MV-4-11 (cell line): Measurements from ENCODE around the gene USP17L26.
"Not testable (repeated sequence)": the region's sequence is repeated elsewhere in the genome, so short reads cannot be mapped to it uniquely, and the experiment has no call there.

Experiments
- DNase-seq: peaks from one replicate; lab custom pipeline; 2025; lab: John Stamatoyannopoulos, UW

Gene USP17L26, protein sequence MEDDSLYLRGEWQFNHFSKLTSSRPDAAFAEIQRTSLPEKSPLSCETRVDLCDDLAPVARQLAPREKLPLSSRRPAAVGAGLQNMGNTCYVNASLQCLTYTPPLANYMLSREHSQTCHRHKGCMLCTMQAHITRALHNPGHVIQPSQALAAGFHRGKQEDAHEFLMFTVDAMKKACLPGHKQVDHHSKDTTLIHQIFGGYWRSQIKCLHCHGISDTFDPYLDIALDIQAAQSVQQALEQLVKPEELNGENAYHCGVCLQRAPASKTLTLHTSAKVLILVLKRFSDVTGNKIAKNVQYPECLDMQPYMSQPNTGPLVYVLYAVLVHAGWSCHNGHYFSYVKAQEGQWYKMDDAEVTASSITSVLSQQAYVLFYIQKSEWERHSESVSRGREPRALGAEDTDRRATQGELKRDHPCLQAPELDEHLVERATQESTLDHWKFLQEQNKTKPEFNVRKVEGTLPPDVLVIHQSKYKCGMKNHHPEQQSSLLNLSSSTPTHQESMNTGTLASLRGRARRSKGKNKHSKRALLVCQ

DNA sequence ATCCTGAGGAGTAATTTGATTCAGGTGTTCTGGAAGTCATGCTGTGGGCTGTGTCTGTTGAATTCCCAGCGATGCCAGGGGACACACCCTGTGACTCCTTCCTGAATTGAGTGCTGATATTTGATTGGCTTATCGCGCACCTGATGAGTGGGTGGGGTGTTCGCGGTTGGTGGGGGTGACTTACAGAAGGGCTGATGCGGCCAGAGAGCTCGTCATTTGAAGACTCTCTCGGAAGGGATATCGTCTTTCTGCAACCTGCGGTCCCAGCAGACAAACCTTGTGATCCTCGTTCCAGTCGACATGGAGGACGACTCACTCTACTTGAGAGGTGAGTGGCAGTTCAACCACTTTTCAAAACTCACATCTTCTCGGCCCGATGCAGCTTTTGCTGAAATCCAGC, at the start of gene USP17L26:
Gene USP17L26, plus strand, starts transcription at position 301 of the 400 bp plus-strand sequence. Its CDS starts 0 bp downstream, at position 301.
- not testable (repeated sequence) for DNase-seq

DNA sequence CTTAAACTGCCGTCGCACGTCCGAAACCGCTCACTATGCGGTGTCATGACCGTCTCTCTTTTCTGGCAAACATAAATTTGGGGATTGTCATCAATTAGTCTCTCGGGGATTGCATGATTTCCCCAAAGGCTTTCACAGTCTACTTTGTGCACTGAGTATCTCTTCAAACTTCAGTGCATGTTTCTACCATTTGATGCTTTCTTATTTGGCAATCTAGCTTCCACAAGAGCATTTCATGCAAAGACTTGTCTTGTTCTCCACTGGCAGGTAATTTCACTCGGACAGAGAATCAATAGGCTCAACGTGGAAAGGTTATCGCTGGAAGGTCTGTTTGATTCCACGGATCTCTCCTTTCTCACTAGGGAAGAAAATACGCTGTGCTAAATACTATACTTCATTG, 10.3 kb upstream of the USP17L26 start:
- not testable (repeated sequence) for DNase-seq

DNA sequence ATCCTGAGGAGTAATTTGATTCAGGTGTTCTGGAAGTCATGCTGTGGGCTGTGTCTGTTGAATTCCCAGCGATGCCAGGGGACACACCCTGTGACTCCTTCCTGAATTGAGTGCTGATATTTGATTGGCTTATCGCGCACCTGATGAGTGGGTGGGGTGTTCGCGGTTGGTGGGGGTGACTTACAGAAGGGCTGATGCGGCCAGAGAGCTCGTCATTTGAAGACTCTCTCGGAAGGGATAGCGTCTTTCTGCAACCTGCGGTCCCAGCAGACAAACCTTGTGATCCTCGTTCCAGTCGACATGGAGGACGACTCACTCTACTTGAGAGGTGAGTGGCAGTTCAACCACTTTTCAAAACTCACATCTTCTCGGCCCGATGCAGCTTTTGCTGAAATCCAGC, 9.6 kb upstream of the USP17L26 start, which contains the start of gene USP17L24:
Gene USP17L24, plus strand, starts transcription at position 301 of the 400 bp plus-strand sequence. Its CDS starts 0 bp downstream, at position 301.
- not testable (repeated sequence) for DNase-seq

DNA sequence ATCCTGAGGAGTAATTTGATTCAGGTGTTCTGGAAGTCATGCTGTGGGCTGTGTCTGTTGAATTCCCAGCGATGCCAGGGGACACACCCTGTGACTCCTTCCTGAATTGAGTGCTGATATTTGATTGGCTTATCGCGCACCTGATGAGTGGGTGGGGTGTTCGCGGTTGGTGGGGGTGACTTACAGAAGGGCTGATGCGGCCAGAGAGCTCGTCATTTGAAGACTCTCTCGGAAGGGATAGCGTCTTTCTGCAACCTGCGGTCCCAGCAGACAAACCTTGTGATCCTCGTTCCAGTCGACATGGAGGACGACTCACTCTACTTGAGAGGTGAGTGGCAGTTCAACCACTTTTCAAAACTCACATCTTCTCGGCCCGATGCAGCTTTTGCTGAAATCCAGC, 4.8 kb upstream of the USP17L26 start, which contains the start of gene USP17L25:
Gene USP17L25, plus strand, starts transcription at position 301 of the 400 bp plus-strand sequence. Its CDS starts 0 bp downstream, at position 301.
- DNase-seq = not testable (repeated sequence)

DNA sequence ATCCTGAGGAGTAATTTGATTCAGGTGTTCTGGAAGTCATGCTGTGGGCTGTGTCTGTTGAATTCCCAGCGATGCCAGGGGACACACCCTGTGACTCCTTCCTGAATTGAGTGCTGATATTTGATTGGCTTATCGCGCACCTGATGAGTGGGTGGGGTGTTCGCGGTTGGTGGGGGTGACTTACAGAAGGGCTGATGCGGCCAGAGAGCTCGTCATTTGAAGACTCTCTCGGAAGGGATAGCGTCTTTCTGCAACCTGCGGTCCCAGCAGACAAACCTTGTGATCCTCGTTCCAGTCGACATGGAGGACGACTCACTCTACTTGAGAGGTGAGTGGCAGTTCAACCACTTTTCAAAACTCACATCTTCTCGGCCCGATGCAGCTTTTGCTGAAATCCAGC, 4.6 kb downstream of the USP17L26 start, which contains the start of gene USP17L5:
Gene USP17L5, plus strand, starts transcription at position 301 of the 400 bp plus-strand sequence. Its CDS starts 0 bp downstream, at position 301.
- not testable (repeated sequence) for DNase-seq

DNA sequence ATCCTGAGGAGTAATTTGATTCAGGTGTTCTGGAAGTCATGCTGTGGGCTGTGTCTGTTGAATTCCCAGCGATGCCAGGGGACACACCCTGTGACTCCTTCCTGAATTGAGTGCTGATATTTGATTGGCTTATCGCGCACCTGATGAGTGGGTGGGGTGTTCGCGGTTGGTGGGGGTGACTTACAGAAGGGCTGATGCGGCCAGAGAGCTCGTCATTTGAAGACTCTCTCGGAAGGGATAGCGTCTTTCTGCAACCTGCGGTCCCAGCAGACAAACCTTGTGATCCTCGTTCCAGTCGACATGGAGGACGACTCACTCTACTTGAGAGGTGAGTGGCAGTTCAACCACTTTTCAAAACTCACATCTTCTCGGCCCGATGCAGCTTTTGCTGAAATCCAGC, 9.4 kb downstream of the USP17L26 start, which contains the start of gene USP17L27:
Gene USP17L27, plus strand, starts transcription at position 301 of the 400 bp plus-strand sequence. Its CDS starts 0 bp downstream, at position 301.
- DNase-seq = not testable (repeated sequence)

DNA sequence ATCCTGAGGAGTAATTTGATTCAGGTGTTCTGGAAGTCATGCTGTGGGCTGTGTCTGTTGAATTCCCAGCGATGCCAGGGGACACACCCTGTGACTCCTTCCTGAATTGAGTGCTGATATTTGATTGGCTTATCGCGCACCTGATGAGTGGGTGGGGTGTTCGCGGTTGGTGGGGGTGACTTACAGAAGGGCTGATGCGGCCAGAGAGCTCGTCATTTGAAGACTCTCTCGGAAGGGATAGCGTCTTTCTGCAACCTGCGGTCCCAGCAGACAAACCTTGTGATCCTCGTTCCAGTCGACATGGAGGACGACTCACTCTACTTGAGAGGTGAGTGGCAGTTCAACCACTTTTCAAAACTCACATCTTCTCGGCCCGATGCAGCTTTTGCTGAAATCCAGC, 14.1 kb downstream of the USP17L26 start, which contains the start of gene USP17L28:
Gene USP17L28, plus strand, starts transcription at position 301 of the 400 bp plus-strand sequence. Its CDS starts 0 bp downstream, at position 301.
- not testable (repeated sequence) for DNase-seq

DNA sequence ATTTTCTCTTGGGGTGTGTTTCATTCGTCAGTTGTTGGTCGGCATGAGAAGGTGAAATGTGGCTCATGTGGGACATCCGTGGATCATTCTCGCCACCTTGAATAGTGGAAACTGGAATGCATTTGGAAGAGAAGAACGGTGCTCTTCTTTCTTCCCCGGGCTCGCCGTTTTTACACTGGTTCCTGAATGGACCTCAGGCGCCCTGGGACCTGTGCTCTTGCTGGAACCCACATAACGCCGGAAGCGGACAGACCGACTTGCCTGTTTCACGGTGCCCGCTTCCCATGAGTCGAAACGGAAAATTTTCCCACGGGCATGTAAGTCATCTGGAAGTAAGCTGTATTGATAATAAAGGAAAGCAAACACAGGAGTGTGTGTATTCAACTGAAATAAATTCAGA, 16.4 kb downstream of the USP17L26 start:
- DNase-seq = not testable (repeated sequence)

DNA sequence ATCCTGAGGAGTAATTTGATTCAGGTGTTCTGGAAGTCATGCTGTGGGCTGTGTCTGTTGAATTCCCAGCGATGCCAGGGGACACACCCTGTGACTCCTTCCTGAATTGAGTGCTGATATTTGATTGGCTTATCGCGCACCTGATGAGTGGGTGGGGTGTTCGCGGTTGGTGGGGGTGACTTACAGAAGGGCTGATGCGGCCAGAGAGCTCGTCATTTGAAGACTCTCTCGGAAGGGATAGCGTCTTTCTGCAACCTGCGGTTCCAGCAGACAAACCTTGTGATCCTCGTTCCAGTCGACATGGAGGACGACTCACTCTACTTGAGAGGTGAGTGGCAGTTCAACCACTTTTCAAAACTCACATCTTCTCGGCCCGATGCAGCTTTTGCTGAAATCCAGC, 18.9 kb downstream of the USP17L26 start, which contains the start of gene USP17L29:
Gene USP17L29, plus strand, starts transcription at position 301 of the 400 bp plus-strand sequence. Its CDS starts 0 bp downstream, at position 301.
- DNase-seq = not testable (repeated sequence)

DNA sequence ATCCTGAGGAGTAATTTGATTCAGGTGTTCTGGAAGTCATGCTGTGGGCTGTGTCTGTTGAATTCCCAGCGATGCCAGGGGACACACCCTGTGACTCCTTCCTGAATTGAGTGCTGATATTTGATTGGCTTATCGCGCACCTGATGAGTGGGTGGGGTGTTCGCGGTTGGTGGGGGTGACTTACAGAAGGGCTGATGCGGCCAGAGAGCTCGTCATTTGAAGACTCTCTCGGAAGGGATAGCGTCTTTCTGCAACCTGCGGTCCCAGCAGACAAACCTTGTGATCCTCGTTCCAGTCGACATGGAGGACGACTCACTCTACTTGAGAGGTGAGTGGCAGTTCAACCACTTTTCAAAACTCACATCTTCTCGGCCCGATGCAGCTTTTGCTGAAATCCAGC, 28.4 kb downstream of the USP17L26 start, which contains the start of gene USP17L30:
Gene USP17L30, plus strand, starts transcription at position 301 of the 400 bp plus-strand sequence. Its CDS starts 0 bp downstream, at position 301.
- not testable (repeated sequence) for DNase-seq

DNA sequence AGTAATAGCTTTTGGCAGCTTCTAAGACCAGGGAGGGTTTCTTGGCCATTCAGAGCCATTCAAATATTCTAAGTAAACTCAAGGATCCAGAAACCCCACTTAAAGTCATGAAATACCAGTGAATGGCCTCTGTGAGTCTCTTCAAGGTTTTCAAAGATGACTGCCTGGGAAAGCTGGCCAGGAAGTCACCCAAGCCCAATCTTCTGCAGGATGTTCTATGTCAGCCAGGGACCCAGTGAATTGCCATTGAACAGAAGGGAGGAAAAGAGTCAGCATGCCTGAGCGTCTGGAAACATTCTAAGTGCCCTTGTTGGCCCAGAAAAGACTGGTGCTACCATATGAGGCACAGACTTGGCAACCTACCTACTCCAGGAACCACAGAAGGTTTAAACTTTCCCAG, 45.4 kb downstream of the USP17L26 start:
- not testable (repeated sequence) for DNase-seq

DNA sequence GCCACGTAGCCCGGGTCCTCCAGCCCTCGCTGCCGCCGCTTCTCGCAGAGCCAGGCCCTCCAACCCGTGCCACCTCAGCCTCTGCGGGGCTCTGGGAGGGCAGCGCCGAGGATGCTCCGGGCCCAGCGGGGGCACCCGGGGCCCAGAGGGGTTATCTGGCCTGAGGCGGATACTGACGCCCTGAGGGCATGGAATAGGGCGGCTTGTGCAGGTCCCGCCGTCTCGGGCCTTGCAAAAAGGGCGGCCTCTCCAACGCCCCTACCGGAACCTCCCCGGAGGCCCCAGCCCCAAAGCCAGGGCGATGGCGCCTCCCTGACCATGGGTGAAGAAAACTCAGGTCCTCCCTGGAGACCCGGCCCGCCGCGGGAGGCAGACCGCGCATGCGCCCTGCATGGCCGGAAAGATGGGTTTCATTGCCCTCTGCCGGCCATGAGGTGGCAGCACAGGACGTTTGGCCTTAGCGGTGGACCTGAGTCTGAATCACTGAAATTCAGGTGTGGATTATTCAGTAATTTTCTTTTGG, 46.6 kb downstream of the USP17L26 start:
- DNase-seq = not testable (repeated sequence)

DNA sequence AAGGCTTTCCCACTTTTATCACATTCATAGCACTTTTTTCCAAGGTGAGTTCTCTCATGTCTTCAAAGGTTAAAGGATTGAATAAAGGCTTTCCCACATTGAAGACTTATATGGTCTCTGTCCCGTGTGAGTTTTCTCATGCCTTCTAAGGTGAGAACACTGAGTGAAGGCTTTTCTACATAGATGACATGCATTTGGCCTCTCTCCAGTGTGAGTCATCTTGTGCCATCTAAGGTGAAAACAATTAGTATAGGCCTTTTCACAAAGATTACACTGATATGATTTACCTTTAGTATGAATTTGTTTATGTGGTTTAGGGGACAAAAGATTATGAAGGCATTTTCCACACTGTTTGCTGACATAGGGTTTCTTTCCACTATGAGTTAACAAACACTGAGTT, 49.7 kb downstream of the USP17L26 start:
- DNase-seq = no peak
